K562 (cell line): Measurements from ENCODE around the gene CD72. TPM values are rescaled to one million over a fixed set of nuclear protein-coding genes. Genes with fewer than 3 reads are reported as not detected.

ENCODE experiments used
- ARHGAP35 ChIP-seq: fragments of 450-650 bp; IDR thresholded peaks from 2 replicates; pipeline ENCODE4 v1.6.1; 2018; ENCODE audit not compliant: partially characterized antibody
- GTF2A2 ChIP-seq: IDR thresholded peaks from 2 replicates; pipeline ENCODE4 v1.6.1; 2016; ENCODE audit warnings: mild to moderate bottlenecking, missing genetic modification characterization, missing compliant biosample characterization
- KLF16 ChIP-seq: IDR thresholded peaks from 2 replicates; pipeline ENCODE4 v1.6.1; 2016; ENCODE audit warnings: antibody characterized with exemption
- NFRKB ChIP-seq: fragments of 450-650 bp; IDR thresholded peaks from 2 replicates; pipeline ENCODE4 v1.6.1; 2016; ENCODE audit warnings: low read depth
- PHTF2 ChIP-seq: fragments of 250-450 bp; sonication (Bioruptor Pico); IDR thresholded peaks from 2 replicates; pipeline ENCODE4 v1.5.0; 2021; ENCODE audit warnings: mild to moderate bottlenecking
- TEAD2 ChIP-seq: fragments of 450-650 bp; IDR thresholded peaks from 2 replicates; pipeline ENCODE4 v1.6.1; 2016; ENCODE audit warnings: missing genetic modification characterization, control low read depth, missing compliant biosample characterization
- ZKSCAN3 ChIP-seq: fragments of 250-450 bp; sonication (Bioruptor Pico); IDR thresholded peaks from 2 replicates; pipeline ENCODE4 v1.4.0; 2020
- polyA plus RNA-seq, 8 experiments: library from polyadenylated mRNA; depleted of rRNA in 4 of 8; stranded (reverse) in 5 of 8; unstranded in 3 of 8; fragments of >200 nt; fragmentation: Nextera tagmentation in 2 of 8; fragmentation: Illumina TruSeq in 1 of 8; extraction: Ambion mirVana in 2 of 8; extraction: Trizol in 1 of 8; gene quantifications; 2 replicates each; pipeline versions ENCODE4 v1.2.1 to v1.2.3, GENCODE V29; 2011 to 2014; ENCODE audit warnings: inconsistent platforms in 1 of 8, missing spikeins in 1 of 8
- total RNA-seq, 7 experiments: library from RNA; depleted of rRNA in 6 of 7; stranded (reverse); fragments of >200 nt in 6 of 7; fragmentation: Illumina TruSeq in 2 of 7; extraction: Trizol in 2 of 7; gene quantifications; 2 replicates each; pipeline versions ENCODE4 v1.2.1 to v1.2.3, GENCODE V29; 2011 to 2021; ENCODE audit warnings: low replicate concordance in 1 of 7
- TF ChIP-seq, protein P1 (sequence below): fragments of 450-650 bp; formaldehyde crosslinking; IDR thresholded peaks from 2 replicates; pipeline ENCODE4 v1.4.0; 2020; ENCODE audit warnings: mild to moderate bottlenecking
- TF ChIP-seq, protein P2 (sequence below): IDR thresholded peaks from 2 replicates; pipeline ENCODE4 v1.6.1; 2011; ENCODE audit not compliant: insufficient read length; ENCODE audit errors: extremely low read depth
- TF ChIP-seq, protein P3 (sequence below): IDR thresholded peaks from 2 replicates; pipeline ENCODE4 v1.6.1; 2012; ENCODE audit warnings: low read depth, low read length, improper control_type of control experiment, borderline replicate concordance
- TF ChIP-seq, protein P4 (sequence below), 2 experiments: fragments of 450-650 bp; IDR thresholded peaks; 2 replicates each; pipeline ENCODE4 v1.6.1; 2016; ENCODE audit warnings: mild to moderate bottlenecking in 2 of 2, borderline replicate concordance in 1 of 2, low read depth in 1 of 2, moderate library complexity in 1 of 2
- TF ChIP-seq, protein P5 (sequence below): sonication (generic); formaldehyde crosslinking; IDR thresholded peaks from 2 replicates; pipeline ENCODE4 v1.8.1; 2022; ENCODE audit warnings: missing genetic modification reagents

Gene CD72
- total and polyA plus RNA-seq, 9 of the 15 experiments (the other 6 are each of a cell fraction or from before 2014, with no cell fraction given) = 0.11 to 0.78 (median 0.27) TPM; not detected in 1

DNA sequence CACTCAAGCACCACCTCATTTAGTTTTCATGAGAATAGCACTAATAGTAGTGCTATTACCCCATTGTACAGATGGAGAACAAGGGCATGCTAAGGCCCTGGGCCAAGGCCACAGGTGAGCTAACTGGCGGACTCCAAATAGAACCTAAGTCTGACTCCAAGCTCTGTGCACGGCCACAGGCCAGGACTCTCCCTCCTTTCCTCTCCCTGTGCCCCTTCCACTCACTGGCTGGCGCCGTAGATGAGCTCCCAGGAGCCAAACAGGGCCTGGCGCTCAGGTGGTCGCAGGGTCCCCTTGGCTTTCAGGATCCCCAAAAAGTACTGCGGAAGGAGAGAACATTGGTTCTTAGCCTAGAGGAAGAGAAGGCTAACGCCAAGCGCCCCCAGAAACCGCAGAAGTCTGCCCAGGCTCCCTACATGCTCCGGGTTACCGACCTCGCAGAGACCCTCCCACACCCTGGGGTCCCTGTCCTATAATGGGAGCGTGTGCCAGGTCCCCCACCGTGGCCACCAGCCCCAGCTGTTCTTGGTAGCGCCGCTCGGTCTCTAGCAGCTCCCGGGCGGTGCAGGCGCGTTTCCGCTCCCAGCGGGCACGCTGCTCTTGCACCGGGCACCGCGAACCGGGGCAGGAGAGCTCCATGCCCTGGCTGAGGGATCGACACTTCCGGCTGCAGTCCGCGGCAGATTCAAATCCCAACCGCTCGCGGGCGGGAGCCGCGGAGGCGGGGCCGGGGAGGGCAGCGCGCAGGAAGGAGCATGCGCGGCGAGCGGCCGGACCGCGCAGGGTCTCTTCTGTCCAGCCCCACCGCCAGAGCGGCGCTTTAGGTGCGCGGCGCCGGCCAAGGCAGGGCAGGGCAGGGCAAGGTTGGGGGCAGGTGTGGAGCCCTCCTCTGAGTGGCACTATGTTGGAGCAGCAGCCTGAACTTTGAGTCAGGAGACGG lies 46.6 kb upstream of the CD72 start, which contains the start of gene ARHGEF39 (continued):
- no peak for TF ChIP-seq GTF2A2 (tag)
- TF ChIP-seq, protein P1, sequence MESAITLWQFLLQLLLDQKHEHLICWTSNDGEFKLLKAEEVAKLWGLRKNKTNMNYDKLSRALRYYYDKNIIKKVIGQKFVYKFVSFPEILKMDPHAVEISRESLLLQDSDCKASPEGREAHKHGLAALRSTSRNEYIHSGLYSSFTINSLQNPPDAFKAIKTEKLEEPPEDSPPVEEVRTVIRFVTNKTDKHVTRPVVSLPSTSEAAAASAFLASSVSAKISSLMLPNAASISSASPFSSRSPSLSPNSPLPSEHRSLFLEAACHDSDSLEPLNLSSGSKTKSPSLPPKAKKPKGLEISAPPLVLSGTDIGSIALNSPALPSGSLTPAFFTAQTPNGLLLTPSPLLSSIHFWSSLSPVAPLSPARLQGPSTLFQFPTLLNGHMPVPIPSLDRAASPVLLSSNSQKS = no peak
- TF ChIP-seq, protein P2, sequence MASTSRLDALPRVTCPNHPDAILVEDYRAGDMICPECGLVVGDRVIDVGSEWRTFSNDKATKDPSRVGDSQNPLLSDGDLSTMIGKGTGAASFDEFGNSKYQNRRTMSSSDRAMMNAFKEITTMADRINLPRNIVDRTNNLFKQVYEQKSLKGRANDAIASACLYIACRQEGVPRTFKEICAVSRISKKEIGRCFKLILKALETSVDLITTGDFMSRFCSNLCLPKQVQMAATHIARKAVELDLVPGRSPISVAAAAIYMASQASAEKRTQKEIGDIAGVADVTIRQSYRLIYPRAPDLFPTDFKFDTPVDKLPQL = no peak
- TF ChIP-seq PHTF2 (CRISPR knock-in tag) = no peak
- no peak for TF ChIP-seq KLF16
- no peak for TF ChIP-seq ARHGAP35
- TF ChIP-seq, protein P3, sequence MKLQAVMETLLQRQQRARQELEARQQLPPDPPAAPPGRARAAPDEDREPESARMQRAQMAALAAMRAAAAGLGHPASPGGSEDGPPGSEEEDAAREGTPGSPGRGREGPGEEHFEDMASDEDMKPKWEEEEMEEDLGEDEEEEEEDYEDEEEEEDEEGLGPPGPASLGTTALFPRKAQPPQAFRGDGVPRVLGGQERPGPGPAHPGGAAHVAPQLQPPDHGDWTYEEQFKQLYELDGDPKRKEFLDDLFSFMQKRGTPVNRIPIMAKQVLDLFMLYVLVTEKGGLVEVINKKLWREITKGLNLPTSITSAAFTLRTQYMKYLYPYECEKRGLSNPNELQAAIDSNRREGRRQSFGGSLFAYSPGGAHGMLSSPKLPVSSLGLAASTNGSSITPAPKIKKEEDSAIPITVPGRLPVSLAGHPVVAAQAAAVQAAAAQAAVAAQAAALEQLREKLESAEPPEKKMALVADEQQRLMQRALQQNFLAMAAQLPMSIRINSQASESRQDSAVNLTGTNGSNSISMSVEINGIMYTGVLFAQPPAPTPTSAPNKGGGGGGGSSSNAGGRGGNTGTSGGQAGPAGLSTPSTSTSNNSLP = no peak
- TF ChIP-seq, protein P4, sequence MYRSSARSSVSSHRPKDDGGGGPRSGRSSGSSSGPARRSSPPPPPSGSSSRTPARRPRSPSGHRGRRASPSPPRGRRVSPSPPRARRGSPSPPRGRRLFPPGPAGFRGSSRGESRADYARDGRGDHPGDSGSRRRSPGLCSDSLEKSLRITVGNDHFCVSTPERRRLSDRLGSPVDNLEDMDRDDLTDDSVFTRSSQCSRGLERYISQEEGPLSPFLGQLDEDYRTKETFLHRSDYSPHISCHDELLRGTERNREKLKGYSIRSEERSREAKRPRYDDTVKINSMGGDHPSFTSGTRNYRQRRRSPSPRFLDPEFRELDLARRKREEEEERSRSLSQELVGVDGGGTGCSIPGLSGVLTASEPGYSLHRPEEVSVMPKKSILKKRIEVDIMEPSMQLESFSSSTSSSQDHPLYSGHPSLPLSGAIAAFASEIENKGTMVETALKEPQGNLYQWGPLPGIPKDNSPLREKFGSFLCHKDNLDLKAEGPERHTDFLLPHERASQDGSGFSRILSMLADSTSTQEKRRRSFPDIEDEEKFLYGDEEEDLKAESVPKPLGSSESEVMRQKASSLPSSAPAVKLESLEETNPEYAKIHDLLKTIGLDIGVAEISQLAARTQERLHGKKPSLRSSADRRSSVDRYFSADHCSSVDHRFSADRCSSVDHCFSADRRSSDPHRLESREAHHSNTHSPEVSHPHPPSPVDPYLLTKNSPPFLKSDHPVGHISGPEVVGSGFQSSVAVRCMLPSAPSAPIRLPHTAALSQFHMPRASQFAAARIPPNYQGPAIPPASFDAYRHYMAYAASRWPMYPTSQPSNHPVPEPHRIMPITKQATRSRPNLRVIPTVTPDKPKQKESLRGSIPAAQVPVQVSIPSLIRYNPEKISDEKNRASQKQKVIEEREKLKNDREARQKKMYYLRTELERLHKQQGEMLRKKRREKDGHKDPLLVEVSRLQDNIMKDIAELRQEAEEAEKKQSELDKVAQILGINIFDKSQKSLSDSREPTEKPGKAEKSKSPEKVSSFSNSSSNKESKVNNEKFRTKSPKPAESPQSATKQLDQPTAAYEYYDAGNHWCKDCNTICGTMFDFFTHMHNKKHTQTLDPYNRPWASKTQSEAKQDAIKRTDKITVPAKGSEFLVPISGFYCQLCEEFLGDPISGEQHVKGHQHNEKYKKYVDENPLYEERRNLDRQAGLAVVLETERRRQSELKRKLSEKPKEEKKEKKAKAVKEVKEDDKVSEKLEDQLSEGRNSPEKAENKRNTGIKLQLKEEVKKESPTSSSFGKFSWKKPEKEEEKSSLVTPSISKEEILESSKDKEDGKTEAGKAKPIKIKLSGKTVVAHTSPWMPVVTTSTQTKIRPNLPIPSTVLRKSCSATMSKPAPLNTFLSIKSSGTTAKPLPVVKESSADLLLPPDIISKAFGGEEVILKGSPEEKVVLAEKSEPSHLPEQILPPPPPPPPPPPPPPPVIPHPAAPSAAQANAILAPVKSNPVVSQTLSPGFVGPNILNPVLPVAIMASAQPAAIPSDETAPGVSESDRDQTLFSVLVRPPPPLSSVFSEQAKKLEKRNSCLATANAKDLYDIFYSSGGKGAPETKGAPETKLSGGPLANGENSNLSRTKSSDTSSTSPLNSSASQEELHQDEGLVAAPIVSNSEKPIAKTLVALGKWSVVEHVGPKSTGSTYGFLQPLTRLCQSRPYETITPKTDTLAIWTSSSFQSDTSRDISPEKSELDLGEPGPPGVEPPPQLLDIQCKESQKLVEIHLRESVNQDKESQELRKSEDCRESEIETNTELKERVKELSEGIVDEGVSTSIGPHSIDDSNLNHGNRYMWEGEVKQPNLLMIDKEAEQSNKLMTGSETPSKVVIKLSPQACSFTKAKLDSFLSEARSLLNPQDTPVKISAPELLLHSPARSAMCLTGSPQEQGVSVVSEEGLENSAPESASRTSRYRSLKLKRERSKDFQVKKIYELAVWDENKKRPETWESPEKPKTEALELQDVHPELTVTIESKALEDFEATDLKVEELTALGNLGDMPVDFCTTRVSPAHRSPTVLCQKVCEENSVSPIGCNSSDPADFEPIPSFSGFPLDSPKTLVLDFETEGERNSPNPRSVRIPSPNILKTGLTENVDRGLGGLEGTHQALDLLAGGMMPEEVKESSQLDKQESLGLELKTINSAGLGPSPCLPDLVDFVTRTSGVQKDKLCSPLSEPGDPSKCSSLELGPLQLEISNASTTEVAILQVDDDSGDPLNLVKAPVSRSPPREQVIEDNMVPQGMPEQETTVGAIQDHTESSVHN (IDR thresholded peaks at IDR 0.05; ENCODE audit: borderline replicate concordance in 1 of 2, low read depth in 1 of 2) = no peak
- TF ChIP-seq, protein P5, sequence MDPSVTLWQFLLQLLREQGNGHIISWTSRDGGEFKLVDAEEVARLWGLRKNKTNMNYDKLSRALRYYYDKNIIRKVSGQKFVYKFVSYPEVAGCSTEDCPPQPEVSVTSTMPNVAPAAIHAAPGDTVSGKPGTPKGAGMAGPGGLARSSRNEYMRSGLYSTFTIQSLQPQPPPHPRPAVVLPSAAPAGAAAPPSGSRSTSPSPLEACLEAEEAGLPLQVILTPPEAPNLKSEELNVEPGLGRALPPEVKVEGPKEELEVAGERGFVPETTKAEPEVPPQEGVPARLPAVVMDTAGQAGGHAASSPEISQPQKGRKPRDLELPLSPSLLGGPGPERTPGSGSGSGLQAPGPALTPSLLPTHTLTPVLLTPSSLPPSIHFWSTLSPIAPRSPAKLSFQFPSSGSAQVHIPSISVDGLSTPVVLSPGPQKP (CRISPR knock-in tag) = no peak
- TF ChIP-seq ZKSCAN3 (CRISPR knock-in tag) = no peak
- no peak; the same call in 1 of the 2 replicates for TF ChIP-seq NFRKB
- no peak for TF ChIP-seq TEAD2 (tag)
